Lower lobe of right lung (tissue), 2 donors: ENCODE data around the gene CCDC47. TPM values are rescaled to one million over a fixed set of nuclear protein-coding genes. Genes with fewer than 3 reads are reported as not detected.

Experiments
- ATAC-seq, 2 donors: fragments of 200-7000 bp; cut with Tn5 transposase; one replicate each; pipeline ENCODE4 v1.9.1; 2020 to 2022; ENCODE audit warnings: mild to moderate bottlenecking in 2 of 2, moderate library complexity in 2 of 2
- DNase-seq: peaks from one replicate; pipeline ENCODE4 v3.0.0-alpha.2; 2020
- H3K27ac ChIP-seq: fragments of 200-600 bp; one replicate; pipeline ENCODE4 v1.8.0; 2022
- H3K27me3 ChIP-seq: fragments of 200-600 bp; one replicate; pipeline ENCODE4 v1.8.0; 2022; ENCODE audit warnings: low read depth
- H3K36me3 ChIP-seq: fragments of 200-600 bp; one replicate; pipeline ENCODE4 v1.8.0; 2022; ENCODE audit warnings: mild to moderate bottlenecking
- H3K4me1 ChIP-seq: fragments of 200-600 bp; one replicate; pipeline ENCODE4 v1.8.0; 2022
- H3K4me3 ChIP-seq: fragments of 200-600 bp; one replicate; pipeline ENCODE4 v1.8.0; 2022; ENCODE audit warnings: mild to moderate bottlenecking
- H3K9me3 ChIP-seq: fragments of 200-600 bp; one replicate; pipeline ENCODE4 v1.8.0; 2022
- CTCF ChIP-seq: fragments of 200-600 bp; IDR thresholded peaks from one replicate; pipeline ENCODE4 v1.8.0; 2022; ENCODE audit warnings: antibody characterized with exemption, mild to moderate bottlenecking
- intact Hi-C: fragments of 100-400 bp; cut with DNase I; formaldehyde crosslinking; loops from one replicate; pipeline ENCODE4 v1.11.0; 2022
- total RNA-seq: library from RNA; stranded (reverse); fragmentation: NEBNext Ultra II Directional; extraction: Animal tissue kit (Norgen Biotek cat#: 25700); gene quantifications from one replicate; pipeline ENCODE4 v1.2.1, GENCODE V29; 2021
- donor health status: DM: no; HTN: yes; CAD: no; lungs with severe emphysema.

Gene CCDC47
- total RNA-seq, 1 donor from 2014 or later, result 80.2 TPM

GRCh38 chr17:63709110-63709509 is 64.3 kb downstream of the CCDC47 start:
- Histone ChIP-seq H3K4me3 (no peak overlapping the region), H3K9me3 (no peaks in the 10 kb centered on the region), H3K27me3 (no peaks in the 10 kb centered on the region), H3K27ac (no peak overlapping the region), H3K36me3 (peaks cover 93% of the 10 kb centered on the region), H3K4me1 (peaks cover 5% of the 10 kb centered on the region)
- intact Hi-C loops, result no loop called here
- DNase-seq, result no peak
- no peak for TF ChIP-seq CTCF
- no peak for ATAC-seq

- Histone ChIP-seq H3K36me3 (peaks cover 85% of the 10 kb centered on the region), H3K9me3 (no peaks in the 10 kb centered on the region), H3K4me1 (peaks cover 5% of the 10 kb centered on the region), H3K27me3 (no peaks in the 10 kb centered on the region), H3K27ac (no peak overlapping the region), H3K4me3 (no peak overlapping the region)
- intact Hi-C loops, result no loop called here
- no peak for TF ChIP-seq CTCF
- no peak for ATAC-seq
- DNase-seq, result no peak
Measured at GRCh38 chr17:63707151-63707550, 66.2 kb downstream of the CCDC47 start.

DNA sequence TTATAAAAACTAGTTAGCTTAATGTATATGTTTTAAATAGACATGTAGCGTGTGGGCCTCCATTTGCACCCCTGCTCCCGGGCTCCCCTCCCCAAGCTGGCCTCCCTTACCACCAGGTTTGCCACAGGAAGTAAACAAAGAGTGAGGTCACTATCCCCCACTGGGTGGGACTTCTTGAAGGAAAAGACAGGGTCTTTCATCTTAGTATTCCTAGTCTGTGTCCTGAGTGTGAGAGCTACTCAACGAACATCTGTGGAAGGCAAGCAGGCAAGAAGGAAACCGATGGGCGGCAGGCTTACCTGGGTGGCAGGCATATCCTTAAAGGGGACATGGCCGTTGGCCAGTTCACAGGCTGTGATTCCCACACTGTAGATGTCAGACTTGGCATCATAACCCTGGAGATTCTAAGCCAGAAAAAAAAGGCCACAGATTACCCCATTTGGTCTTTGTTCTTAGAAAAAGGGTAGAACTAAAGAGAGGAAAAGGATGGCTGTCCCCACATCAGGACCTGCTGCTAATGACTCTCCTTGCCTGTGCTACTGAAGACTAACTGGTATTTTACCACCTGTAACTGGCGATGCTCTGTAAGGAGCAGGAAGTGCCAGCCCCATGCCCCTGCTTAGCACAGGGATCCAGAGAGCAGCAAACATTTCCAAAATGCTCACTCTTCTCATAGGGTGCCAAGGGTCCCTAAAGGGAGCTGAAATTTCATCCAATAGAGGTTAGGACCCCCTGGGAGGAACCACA is 66.9 kb downstream of the CCDC47 start:
- no peaks in the 10 kb centered on the region for H3K27me3 ChIP-seq
- peaks cover 79% of the 10 kb centered on the region for H3K36me3 ChIP-seq
- peaks cover 8% of the 10 kb centered on the region for H3K4me1 ChIP-seq
- intact Hi-C loops, result no loop called here
- no peak for TF ChIP-seq CTCF
- H3K4me3 ChIP-seq, result no peak overlapping the region
- no peak overlapping the region for H3K27ac ChIP-seq
- no peaks in the 10 kb centered on the region for H3K9me3 ChIP-seq
- no peak for DNase-seq
- no peak for ATAC-seq

GRCh38 chr17:63705657-63706056 is 67.7 kb downstream of the CCDC47 start:
- H3K27me3 ChIP-seq, result no peaks in the 10 kb centered on the region

DNA sequence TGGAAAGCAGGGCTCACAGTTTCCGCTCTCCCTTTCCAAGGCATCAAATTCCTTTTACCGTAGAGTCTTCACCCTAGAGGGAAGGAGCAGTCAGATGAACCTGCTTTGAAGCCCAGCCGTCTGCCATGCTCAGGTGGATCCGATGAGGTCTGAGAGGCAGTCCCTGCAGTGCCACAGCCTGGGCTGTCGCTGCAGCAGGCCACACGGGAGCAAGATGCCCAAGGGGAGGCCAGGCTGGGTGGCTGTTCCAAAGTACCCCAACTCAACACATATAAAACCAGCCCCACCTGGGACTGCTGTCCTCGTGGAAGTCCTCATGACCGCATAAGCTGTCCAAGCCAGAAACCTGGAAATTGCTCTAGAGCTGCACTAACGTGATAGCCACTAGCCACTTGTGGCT is 68.6 kb downstream of the CCDC47 start:
- no peak for TF ChIP-seq CTCF
- H3K4me1 ChIP-seq, result peaks cover 16% of the 10 kb centered on the region
- ATAC-seq, result no peak
- peaks cover 62% of the 10 kb centered on the region for H3K36me3 ChIP-seq
- intact Hi-C loops, result no loop called here
- no peaks in the 10 kb centered on the region for H3K9me3 ChIP-seq
- no peak overlapping the region for H3K27ac ChIP-seq
- no peaks in the 10 kb centered on the region for H3K27me3 ChIP-seq
- no peak for DNase-seq
- no peak overlapping the region for H3K4me3 ChIP-seq

More at GRCh38 chr17:63705657-63706056, 67.7 kb downstream of the CCDC47 start:
- no peak for DNase-seq
- Histone ChIP-seq H3K9me3 (no peaks in the 10 kb centered on the region), H3K36me3 (peaks cover 70% of the 10 kb centered on the region), H3K4me1 (peaks cover 16% of the 10 kb centered on the region), H3K27ac (no peak overlapping the region), H3K4me3 (no peak overlapping the region)
- intact Hi-C loops, result no loop called here
- TF ChIP-seq CTCF, result no peak
- ATAC-seq, result no peak
